Measurements from ENCODE around the gene CCIN.
A peak's percentile ranks its signal among the peaks of the same experiment; 100 is the strongest.
"Not testable (repeated sequence)": the region's sequence is repeated elsewhere in the genome, so short reads cannot be mapped to it uniquely, and the experiment has no call there.

Gene CCIN

GRCh38 chr9:36141288-36141687 is 27.9 kb upstream of the CCIN start:
- DNase-seq, result no peak

GRCh38 chr9:36141761-36142160 is 27.4 kb upstream of the CCIN start:
- DNase-seq, result no peak

DNA sequence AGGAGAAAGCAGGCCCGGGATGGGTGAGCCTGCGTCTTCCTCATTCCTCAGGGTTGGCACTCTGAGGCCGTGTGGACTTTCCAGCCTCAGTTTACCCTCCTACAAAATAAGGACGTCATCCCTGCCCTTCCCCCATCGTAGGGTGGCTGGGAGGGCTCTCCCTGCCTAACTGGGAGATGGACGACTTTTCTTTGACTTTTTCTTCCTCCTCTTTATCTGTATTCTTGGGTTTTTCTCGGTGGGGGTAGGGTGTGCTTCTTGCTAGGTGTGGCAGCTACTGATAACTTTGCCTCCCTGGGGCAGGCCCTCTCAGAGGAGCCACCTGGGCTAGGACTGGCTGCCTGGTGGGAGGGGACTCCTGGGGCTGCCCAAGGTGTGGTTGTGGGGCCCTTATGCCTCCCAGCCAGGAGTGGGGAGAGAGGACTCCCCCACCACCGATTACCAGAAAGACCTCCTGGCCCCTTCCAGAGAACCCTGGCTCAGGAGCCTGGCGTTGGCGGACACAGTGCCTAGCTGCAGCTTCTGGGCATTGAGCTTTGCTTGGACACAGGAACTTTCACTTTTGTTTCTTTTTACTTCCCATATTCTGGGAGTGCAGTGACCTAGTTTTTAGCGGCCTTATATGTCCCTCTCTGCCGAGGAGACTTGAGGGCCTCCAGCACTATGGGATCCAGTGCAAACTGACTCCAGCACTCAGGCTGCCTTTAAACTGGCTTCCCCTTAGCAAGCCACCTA is 26.5 kb upstream of the CCIN start:
- DNase-seq, result no peak

DNA sequence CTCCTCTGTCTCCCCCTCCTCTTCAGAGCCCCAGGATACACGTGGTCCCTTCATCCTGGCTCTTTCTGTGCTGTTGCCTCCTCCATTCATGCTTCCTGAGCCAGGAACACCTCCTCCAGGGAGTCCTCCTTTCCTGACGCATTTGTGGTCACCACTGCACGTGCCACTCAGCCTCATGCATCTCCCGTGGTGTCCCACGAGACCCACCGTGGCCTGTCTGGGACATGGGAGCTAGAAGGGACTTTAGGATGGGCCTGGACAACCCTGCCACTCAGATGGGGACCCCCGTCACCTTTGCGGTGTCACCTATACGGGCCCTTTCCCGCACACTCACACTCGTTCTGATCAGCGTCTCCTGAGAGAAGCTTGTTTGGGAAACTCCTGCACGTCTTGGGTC is 25.9 kb upstream of the CCIN start:
- no peak for DNase-seq

- no peak for DNase-seq
Measured at GRCh38 chr9:36144309-36145232, 24.6 kb upstream of the CCIN start.

DNA sequence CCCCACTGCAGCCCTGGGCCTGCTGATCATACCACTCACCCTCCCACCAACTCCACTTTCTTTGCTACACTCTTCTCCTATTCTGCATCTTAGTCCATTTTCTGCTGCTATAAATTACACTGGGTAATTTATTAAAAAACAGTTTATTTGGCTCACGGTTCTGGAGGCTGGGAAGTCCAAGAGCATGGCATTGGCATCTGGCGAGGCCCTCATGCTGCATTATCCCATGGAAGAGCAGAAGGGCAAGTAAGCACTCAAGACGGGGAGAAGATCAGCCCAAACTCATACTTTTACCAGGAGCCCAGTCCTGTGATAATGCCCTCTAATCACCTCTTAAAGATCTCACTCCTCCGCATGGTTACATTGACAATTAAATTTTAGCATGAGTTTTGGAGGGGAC is 23.2 kb upstream of the CCIN start:
- no peak for DNase-seq

- DNase-seq, result no peak
Measured at GRCh38 chr9:36146651-36147050, 22.5 kb upstream of the CCIN start.

- DNase-seq, result no peak
Measured at GRCh38 chr9:36147441-36148175, 21.6 kb upstream of the CCIN start.

- peak in 1 of 3 experiments; percentile 3 for DNase-seq
Measured at GRCh38 chr9:36148311-36149051, 20.7 kb upstream of the CCIN start.

- no peak for DNase-seq
Measured at GRCh38 chr9:36149197-36149596, 20.0 kb upstream of the CCIN start.

GRCh38 chr9:36150574-36151315 is 18.4 kb upstream of the CCIN start:
- no peak for DNase-seq

DNA sequence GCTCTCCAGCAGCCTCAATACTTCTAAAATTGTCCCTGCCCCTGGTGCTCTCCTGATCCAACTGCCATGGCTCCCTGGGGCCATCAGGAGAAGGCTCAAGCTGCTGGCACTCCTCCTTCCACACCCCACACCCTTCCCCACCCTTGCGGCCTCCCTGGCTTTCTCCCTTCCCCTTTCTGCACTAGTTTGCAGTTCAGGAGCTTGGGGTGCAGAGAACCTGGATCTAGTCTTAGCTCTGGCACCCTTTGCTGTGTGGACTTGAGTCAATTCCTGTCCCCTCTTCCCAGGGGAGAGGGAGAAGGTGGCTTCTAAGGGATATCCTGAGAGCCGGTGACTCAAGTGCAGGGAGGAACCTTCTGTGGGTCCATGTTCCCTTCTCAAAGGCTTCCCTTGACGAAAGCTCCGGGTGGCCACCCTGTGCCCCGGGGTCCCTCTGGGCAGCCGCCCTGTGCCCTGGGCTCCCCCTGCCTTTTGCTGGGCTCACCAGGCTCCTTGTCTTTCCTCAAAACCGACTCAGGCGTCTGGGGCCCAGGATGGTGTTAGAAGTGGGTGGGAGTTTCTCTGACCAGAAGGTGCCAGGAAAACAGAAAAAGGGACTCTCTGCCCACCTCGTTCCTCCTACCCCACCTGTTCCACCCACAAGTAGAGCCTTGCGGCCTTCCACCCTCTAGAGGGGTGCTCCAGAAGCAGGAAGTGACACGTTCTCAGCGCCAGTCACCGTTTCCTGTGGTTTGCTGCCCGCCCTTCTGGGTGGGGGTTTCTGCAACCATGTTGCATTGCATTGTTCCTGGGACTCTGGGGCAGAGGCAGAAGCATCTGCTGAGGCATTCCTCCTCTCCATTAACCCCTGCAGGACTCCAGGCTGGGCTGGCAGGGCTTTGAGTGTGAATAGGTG is 17.6 kb upstream of the CCIN start:
- DNase-seq, result no peak

GRCh38 chr9:36152741-36153438 is 16.3 kb upstream of the CCIN start:
- DNase-seq, result no peak

DNA sequence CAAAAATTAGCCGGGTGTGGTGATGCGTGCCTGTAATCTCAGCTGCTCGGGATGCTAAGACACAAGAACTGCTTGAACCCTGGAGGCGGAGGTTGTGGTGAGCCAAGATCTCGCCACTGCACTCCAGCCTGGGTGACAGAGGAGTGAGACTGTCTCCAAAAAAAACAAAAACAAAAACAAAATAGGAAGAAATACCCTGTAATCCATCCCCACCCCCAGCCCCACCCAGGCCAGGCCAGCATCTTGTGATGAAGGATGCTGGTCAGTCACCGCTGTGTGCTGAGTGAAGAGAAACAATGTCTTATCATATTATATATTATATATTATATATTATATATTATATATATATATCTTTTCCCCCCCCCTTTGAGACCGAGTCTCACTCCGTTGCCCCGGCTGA is 15.4 kb upstream of the CCIN start:
- DNase-seq, result no peak

DNA sequence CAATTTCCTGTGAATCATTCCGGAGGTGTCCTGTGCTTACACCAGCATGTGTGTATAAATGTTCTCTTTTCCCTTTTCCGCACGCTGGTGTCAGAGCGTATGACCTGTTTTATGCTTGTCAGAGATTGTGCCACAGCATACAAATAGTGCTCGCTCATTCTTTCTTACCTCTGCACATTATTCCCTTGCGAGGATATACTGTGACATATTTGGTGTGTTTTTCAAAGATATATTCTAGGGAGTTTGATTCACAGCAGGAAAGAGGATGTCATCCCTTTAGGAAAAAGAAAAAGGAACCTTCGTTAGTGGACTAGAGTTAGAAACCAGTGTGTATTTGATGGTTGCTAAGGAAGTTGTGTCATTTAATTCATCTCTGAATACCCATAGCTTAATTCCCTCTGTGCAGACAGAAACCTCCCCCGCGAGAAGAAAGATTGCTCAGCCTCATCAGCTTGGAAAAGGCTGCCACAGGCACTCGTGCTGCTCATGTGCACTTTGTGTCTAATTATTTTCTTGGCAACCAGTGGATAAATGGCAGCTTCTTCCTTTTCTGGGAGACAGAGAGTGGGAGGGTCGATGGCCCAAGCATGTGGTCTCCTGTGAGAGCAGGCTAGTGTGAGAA is 14.7 kb upstream of the CCIN start:
- DNase-seq, result peak in 1 of 3 experiments; percentile 29

GRCh38 chr9:36156116-36156515 is 13.1 kb upstream of the CCIN start:
- no peak for DNase-seq

DNA sequence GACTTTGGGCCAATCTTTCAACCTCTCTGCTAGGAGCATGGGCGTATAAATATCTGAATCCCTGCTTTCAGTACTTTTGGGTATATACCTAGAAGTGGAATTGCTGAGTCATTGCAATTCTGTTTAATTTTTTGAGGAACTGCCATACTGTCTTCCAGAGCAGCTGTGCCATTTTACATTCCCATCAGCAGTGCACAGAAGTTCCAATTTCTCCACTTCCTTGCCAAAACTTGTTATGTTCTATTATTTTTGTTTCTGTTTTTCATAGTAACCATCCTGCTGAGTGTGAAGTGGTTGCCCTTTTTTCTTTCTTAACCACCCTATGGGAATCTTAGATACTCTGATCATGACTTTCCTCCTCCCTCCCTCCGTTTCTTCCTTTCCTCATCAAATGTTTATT is 11.1 kb upstream of the CCIN start:
- no peak for DNase-seq

- no peak for DNase-seq
Measured at GRCh38 chr9:36158917-36159316, 10.3 kb upstream of the CCIN start.

- not testable (repeated sequence) for DNase-seq
Measured at GRCh38 chr9:36159509-36159908, 9.7 kb upstream of the CCIN start.

GRCh38 chr9:36160126-36160525 is 9.1 kb upstream of the CCIN start:
- DNase-seq, result not testable (repeated sequence)

Measured in NCI-H1417 (cell line).